IPS-15b (cell line): ENCODE results near the gene KLHL1.

Experiments used
- H3K27me3 ChIP-seq: one replicate; pipeline ENCODE4 v1.6.1; 2013; ENCODE audit warnings: low read length; ENCODE audit not compliant: control insufficient read depth, insufficient read depth
- H3K36me3 ChIP-seq: one replicate; pipeline ENCODE4 v1.6.1; 2013; ENCODE audit warnings: low read length; ENCODE audit not compliant: control insufficient read depth, insufficient read depth
- H3K4me1 ChIP-seq: one replicate; pipeline ENCODE4 v1.6.1; 2013; ENCODE audit warnings: mild to moderate bottlenecking, low read length; ENCODE audit not compliant: control insufficient read depth, insufficient read depth
- H3K4me3 ChIP-seq: one replicate; pipeline ENCODE4 v1.5.1; 2013; ENCODE audit warnings: low read depth, low read length
- H3K9ac ChIP-seq: one replicate; pipeline ENCODE4 v1.6.1; 2013; ENCODE audit warnings: low read depth, mild to moderate bottlenecking, low read length
- H3K9me3 ChIP-seq: one replicate; pipeline ENCODE4 v1.6.1; 2013; ENCODE audit warnings: mild to moderate bottlenecking, low read length; ENCODE audit not compliant: control insufficient read depth, insufficient read depth

The KLHL1 gene

GRCh38 chr13:70088926-70089325 lies 19.3 kb downstream of the KLHL1 start:
- H3K9ac ChIP-seq: no peak overlapping the region
- peaks cover 5% of the 10 kb centered on the region for H3K4me1 ChIP-seq
- no peaks in the 10 kb centered on the region for H3K9me3 ChIP-seq
- no peaks in the 10 kb centered on the region for H3K27me3 ChIP-seq
- H3K4me3 ChIP-seq: no peak overlapping the region
- no peaks in the 10 kb centered on the region for H3K36me3 ChIP-seq

GRCh38 chr13:70087247-70087646 lies 21.0 kb downstream of the KLHL1 start:
- no peaks in the 10 kb centered on the region for H3K27me3 ChIP-seq

GRCh38 chr13:70080012-70080411 lies 28.2 kb downstream of the KLHL1 start:
- Histone ChIP-seq H3K4me1 (no peaks in the 10 kb centered on the region), H3K36me3 (no peaks in the 10 kb centered on the region), H3K27me3 (no peaks in the 10 kb centered on the region), H3K4me3 (no peak overlapping the region), H3K9ac (no peak overlapping the region), H3K9me3 (no peaks in the 10 kb centered on the region)

More at GRCh38 chr13:70087247-70087646, 21.0 kb downstream of the KLHL1 start:
- Histone ChIP-seq H3K36me3 (no peaks in the 10 kb centered on the region), H3K4me3 (no peak overlapping the region), H3K9me3 (no peaks in the 10 kb centered on the region), H3K4me1 (peaks cover 5% of the 10 kb centered on the region), H3K9ac (no peak overlapping the region)

- H3K27me3 ChIP-seq: no peaks in the 10 kb centered on the region
These were observed 53.7 kb downstream of the KLHL1 start for GRCh38 chr13:70054572-70054971.

GRCh38 chr13:70051531-70051930 lies 56.7 kb downstream of the KLHL1 start:
- Histone ChIP-seq H3K9me3 (no peaks in the 10 kb centered on the region), H3K27me3 (no peaks in the 10 kb centered on the region), H3K9ac (no peak overlapping the region), H3K4me1 (no peaks in the 10 kb centered on the region), H3K4me3 (no peak overlapping the region), H3K36me3 (no peaks in the 10 kb centered on the region)

More at GRCh38 chr13:70054572-70054971, 53.7 kb downstream of the KLHL1 start:
- no peaks in the 10 kb centered on the region for H3K36me3 ChIP-seq
- no peak overlapping the region for H3K9ac ChIP-seq
- H3K4me1 ChIP-seq: no peaks in the 10 kb centered on the region
- H3K4me3 ChIP-seq: no peak overlapping the region
- H3K9me3 ChIP-seq: no peaks in the 10 kb centered on the region

- no peak overlapping the region for H3K9ac ChIP-seq
- H3K9me3 ChIP-seq: no peaks in the 10 kb centered on the region
- no peaks in the 10 kb centered on the region for H3K36me3 ChIP-seq
- no peak overlapping the region for H3K4me3 ChIP-seq
- no peaks in the 10 kb centered on the region for H3K27me3 ChIP-seq
- H3K4me1 ChIP-seq: no peaks in the 10 kb centered on the region
These were observed 64.6 kb downstream of the KLHL1 start for GRCh38 chr13:70043685-70044084.

GRCh38 chr13:70042193-70042592 lies 66.1 kb downstream of the KLHL1 start:
- no peaks in the 10 kb centered on the region for H3K36me3 ChIP-seq
- no peaks in the 10 kb centered on the region for H3K27me3 ChIP-seq
- no peaks in the 10 kb centered on the region for H3K9me3 ChIP-seq
- no peak overlapping the region for H3K4me3 ChIP-seq
- H3K4me1 ChIP-seq: no peaks in the 10 kb centered on the region
- H3K9ac ChIP-seq: no peak overlapping the region

GRCh38 chr13:70034286-70034685 lies 74.0 kb downstream of the KLHL1 start:
- no peak overlapping the region for H3K4me3 ChIP-seq
- no peaks in the 10 kb centered on the region for H3K9me3 ChIP-seq
- H3K27me3 ChIP-seq: no peaks in the 10 kb centered on the region
- H3K36me3 ChIP-seq: no peaks in the 10 kb centered on the region
- H3K9ac ChIP-seq: no peak overlapping the region
- no peaks in the 10 kb centered on the region for H3K4me1 ChIP-seq

GRCh38 chr13:70027551-70027950 lies 80.7 kb downstream of the KLHL1 start:
- H3K9me3 ChIP-seq: no peaks in the 10 kb centered on the region
- H3K36me3 ChIP-seq: no peaks in the 10 kb centered on the region
- no peak overlapping the region for H3K9ac ChIP-seq

GRCh38 chr13:70023516-70023915 lies 84.7 kb downstream of the KLHL1 start:
- Histone ChIP-seq H3K36me3 (no peaks in the 10 kb centered on the region), H3K4me1 (no peaks in the 10 kb centered on the region)

More at GRCh38 chr13:70027551-70027950, 80.7 kb downstream of the KLHL1 start:
- Histone ChIP-seq H3K4me3 (no peak overlapping the region), H3K4me1 (no peaks in the 10 kb centered on the region), H3K27me3 (no peaks in the 10 kb centered on the region)

GRCh38 chr13:70022646-70023045 lies 85.6 kb downstream of the KLHL1 start:
- no peak overlapping the region for H3K4me3 ChIP-seq

More at GRCh38 chr13:70023516-70023915, 84.7 kb downstream of the KLHL1 start:
- Histone ChIP-seq H3K4me3 (no peak overlapping the region), H3K27me3 (no peaks in the 10 kb centered on the region), H3K9me3 (no peaks in the 10 kb centered on the region), H3K9ac (no peak overlapping the region)

GRCh38 chr13:70016116-70016515 lies 92.1 kb downstream of the KLHL1 start:
- H3K36me3 ChIP-seq: no peaks in the 10 kb centered on the region
- H3K4me3 ChIP-seq: no peak overlapping the region
- no peaks in the 10 kb centered on the region for H3K9me3 ChIP-seq
- H3K27me3 ChIP-seq: no peaks in the 10 kb centered on the region
- no peak overlapping the region for H3K9ac ChIP-seq
- no peaks in the 10 kb centered on the region for H3K4me1 ChIP-seq

More at GRCh38 chr13:70022646-70023045, 85.6 kb downstream of the KLHL1 start:
- Histone ChIP-seq H3K9ac (no peak overlapping the region), H3K27me3 (no peaks in the 10 kb centered on the region), H3K9me3 (no peaks in the 10 kb centered on the region), H3K4me1 (no peaks in the 10 kb centered on the region), H3K36me3 (no peaks in the 10 kb centered on the region)
